ENCODE measurements around the gene SLC2A13. TPM values are rescaled to one million over a fixed set of nuclear protein-coding genes. Genes with fewer than 3 reads are reported as not detected.
"Not testable (repeated sequence)": the region's sequence is repeated elsewhere in the genome, so short reads cannot be mapped to it uniquely, and the experiment has no call there.

Gene SLC2A13
- total RNA-seq, 1 experiment from 2014 or later = 1.7 TPM

- TF ChIP-seq CTCF (IDR thresholded peaks at IDR 0.05; ENCODE audit: unreplicated experiment) = no peak
- ChIA-PET POLR2A (interaction anchor here (1.0 to 1.2 kb wide), 2 partner anchors 20 to 32 kb away, joined by 3 read pairs; no protein-coding TSS in a partner anchor), CTCF (interaction anchor here (0.7 to 4.3 kb wide), 6 partner anchors 15 to 279 kb away, joined by 3 to 21 read pairs (median 3); no protein-coding TSS in a partner anchor)
- H3K36me3 Mint-ChIP-seq (ENCODE audit: insufficient read depth, unreplicated experiment) = no peaks in the 10 kb centered on the region
- H3K9me3 Mint-ChIP-seq (ENCODE audit: unreplicated experiment) = no peaks in the 10 kb centered on the region
- no peak overlapping the region for H3K4me3 Mint-ChIP-seq (ENCODE audit: unreplicated experiment)
- H3K27me3 Mint-ChIP-seq (ENCODE audit: insufficient read depth, unreplicated experiment) = no peaks in the 10 kb centered on the region
- H3K4me1 Mint-ChIP-seq (ENCODE audit: insufficient read depth, unreplicated experiment) = no peaks in the 10 kb centered on the region
- no TSS peak for BruUV-seq (replicated peaks)
- intact Hi-C loops (cut with micrococcal nuclease) = loop anchor here (5.0 kb wide), 1 partner anchor 73 kb away; the partner anchor contains the start of gene SLC2A13
- no peak overlapping the region for H3K27ac Mint-ChIP-seq (ENCODE audit: low read depth, unreplicated experiment)
- DNase-seq (ENCODE audit: unreplicated experiment) = no peak
Measured at GRCh38 chr12:40034156-40034555, 71.7 kb downstream of the SLC2A13 start.

- ChIA-PET CTCF (interaction anchor here (0.6 to 4.3 kb wide), 6 partner anchors 12 to 660 kb away, joined by 3 to 21 read pairs (median 4); no protein-coding TSS in a partner anchor), POLR2A (interaction anchor here (0.7 to 1.0 kb wide), 3 partner anchors 12 to 73 kb away, joined by 3 read pairs; partner anchors contain the start of gene SLC2A13)
- no peak overlapping the region for H3K27ac Mint-ChIP-seq (ENCODE audit: low read depth, unreplicated experiment)
- BruUV-seq (replicated peaks) = no TSS peak
- no peak overlapping the region for H3K4me3 Mint-ChIP-seq (ENCODE audit: unreplicated experiment)
- H3K27me3 Mint-ChIP-seq (ENCODE audit: insufficient read depth, unreplicated experiment) = no peaks in the 10 kb centered on the region
- DNase-seq (ENCODE audit: unreplicated experiment) = no peak
- H3K36me3 Mint-ChIP-seq (ENCODE audit: insufficient read depth, unreplicated experiment) = no peaks in the 10 kb centered on the region
- intact Hi-C loops (cut with micrococcal nuclease) = loop anchor here (5.0 kb wide), 1 partner anchor 74 kb away; the partner anchor contains the start of gene SLC2A13
- H3K4me1 Mint-ChIP-seq (ENCODE audit: insufficient read depth, unreplicated experiment) = peaks cover 3% of the 10 kb centered on the region
- H3K9me3 Mint-ChIP-seq (ENCODE audit: unreplicated experiment) = no peaks in the 10 kb centered on the region
- TF ChIP-seq CTCF (IDR thresholded peaks at IDR 0.05; ENCODE audit: unreplicated experiment) = no peak
Measured at GRCh38 chr12:40033242-40033630, 72.6 kb downstream of the SLC2A13 start.

GRCh38 chr12:40032433-40033241 is 73.2 kb downstream of the SLC2A13 start:
- peaks cover 6% of the 10 kb centered on the region for H3K4me1 Mint-ChIP-seq (ENCODE audit: insufficient read depth, unreplicated experiment)
- H3K4me3 Mint-ChIP-seq (ENCODE audit: unreplicated experiment) = no peak overlapping the region
- BruUV-seq (replicated peaks) = no TSS peak
- H3K27ac Mint-ChIP-seq (ENCODE audit: low read depth, unreplicated experiment) = no peak overlapping the region
- TF ChIP-seq CTCF (IDR thresholded peaks at IDR 0.05; ENCODE audit: unreplicated experiment) = no peak
- H3K36me3 Mint-ChIP-seq (ENCODE audit: insufficient read depth, unreplicated experiment) = no peaks in the 10 kb centered on the region
- no peak for DNase-seq (ENCODE audit: unreplicated experiment)
- no peaks in the 10 kb centered on the region for H3K27me3 Mint-ChIP-seq (ENCODE audit: insufficient read depth, unreplicated experiment)
- intact Hi-C loops (cut with micrococcal nuclease) = loop anchor here (5.0 kb wide), 1 partner anchor 75 kb away; the partner anchor contains the start of gene SLC2A13
- ChIA-PET CTCF (interaction anchor here (0.6 to 4.3 kb wide), 7 partner anchors 12 to 855 kb away, joined by 3 to 21 read pairs (median 4); no protein-coding TSS in a partner anchor), POLR2A (interaction anchor here (0.8 kb wide), 1 partner anchor 12 kb away, joined by 3 read pairs; no protein-coding TSS in a partner anchor)
- H3K9me3 Mint-ChIP-seq (ENCODE audit: unreplicated experiment) = no peaks in the 10 kb centered on the region

- Mint-ChIP-seq H3K9me3 (ENCODE audit: unreplicated experiment) (no peaks in the 10 kb centered on the region), H3K27ac (ENCODE audit: low read depth, unreplicated experiment) (no peak overlapping the region), H3K27me3 (ENCODE audit: insufficient read depth, unreplicated experiment) (no peaks in the 10 kb centered on the region), H3K36me3 (ENCODE audit: insufficient read depth, unreplicated experiment) (no peaks in the 10 kb centered on the region), H3K4me3 (ENCODE audit: unreplicated experiment) (no peak overlapping the region), H3K4me1 (ENCODE audit: insufficient read depth, unreplicated experiment) (peaks cover 6% of the 10 kb centered on the region)
- intact Hi-C loops (cut with micrococcal nuclease) = loop anchor here (5.0 kb wide), 1 partner anchor 75 kb away; the partner anchor contains the start of gene SLC2A13
- CTCF ChIA-PET = interaction anchor here (0.7 to 4.3 kb wide), 4 partner anchors 21 to 854 kb away, joined by 3 to 21 read pairs (median 10); no protein-coding TSS in a partner anchor
- no peak for TF ChIP-seq CTCF (IDR thresholded peaks at IDR 0.05; ENCODE audit: unreplicated experiment)
- BruUV-seq (replicated peaks) = no TSS peak
- POLR2A ChIA-PET = no interaction called here
- DNase-seq (ENCODE audit: unreplicated experiment) = no peak
Measured at GRCh38 chr12:40031965-40032364, 73.9 kb downstream of the SLC2A13 start.

- DNase-seq (ENCODE audit: unreplicated experiment); H3K9me3 Mint-ChIP-seq (ENCODE audit: unreplicated experiment); BruUV-seq (replicated peaks); H3K27ac Mint-ChIP-seq (ENCODE audit: low read depth, unreplicated experiment); H3K4me1 Mint-ChIP-seq (ENCODE audit: insufficient read depth, unreplicated experiment); POLR2A ChIA-PET; H3K27me3 Mint-ChIP-seq (ENCODE audit: insufficient read depth, unreplicated experiment); H3K4me3 Mint-ChIP-seq (ENCODE audit: unreplicated experiment); H3K36me3 Mint-ChIP-seq (ENCODE audit: insufficient read depth, unreplicated experiment): not testable (repeated sequence)
- CTCF ChIA-PET = interaction anchor here (0.6 to 4.2 kb wide), 6 partner anchors 20 to 640 kb away, joined by 3 to 21 read pairs (median 4); no protein-coding TSS in a partner anchor
- intact Hi-C loops (cut with micrococcal nuclease) = loop anchor here (5.0 kb wide), 1 partner anchor 76 kb away; the partner anchor contains the start of gene SLC2A13
Measured at GRCh38 chr12:40030970-40031369, 74.9 kb downstream of the SLC2A13 start.

Data from MCF 10A (cell line).